ENCODE measurements around the gene OPCML.

Gene OPCML

GRCh38 chr11:132821499-132821898 is 710.8 kb downstream of the OPCML start:
- DNase-seq: no peak

GRCh38 chr11:132821014-132821413 is 711.3 kb downstream of the OPCML start:
- DNase-seq: no peak

GRCh38 chr11:132818951-132819350 is 713.4 kb downstream of the OPCML start:
- no peak for DNase-seq

- no peak for DNase-seq
These were observed 714.9 kb downstream of the OPCML start for GRCh38 chr11:132817387-132817786.

GRCh38 chr11:132814410-132814809 is 717.9 kb downstream of the OPCML start:
- no peak for DNase-seq

- DNase-seq: no peak
These were observed 720.7 kb downstream of the OPCML start for GRCh38 chr11:132811649-132812048.

GRCh38 chr11:132809070-132809469 is 723.2 kb downstream of the OPCML start:
- DNase-seq: no peak

GRCh38 chr11:132804258-132804657 is 728.0 kb downstream of the OPCML start:
- no peak for DNase-seq

- DNase-seq: no peak
These were observed 728.9 kb downstream of the OPCML start for GRCh38 chr11:132803436-132803835.

GRCh38 chr11:132802947-132803346 is 729.4 kb downstream of the OPCML start:
- no peak for DNase-seq

- no peak for DNase-seq
These were observed 738.5 kb downstream of the OPCML start for GRCh38 chr11:132793831-132794230.

- DNase-seq: no peak
These were observed 739.8 kb downstream of the OPCML start for GRCh38 chr11:132792341-132793140.

- DNase-seq: no peak
These were observed 741.3 kb downstream of the OPCML start for GRCh38 chr11:132790971-132791370.

GRCh38 chr11:132790466-132790865 is 741.8 kb downstream of the OPCML start:
- DNase-seq: no peak

GRCh38 chr11:132788816-132789325 is 743.4 kb downstream of the OPCML start:
- no peak for DNase-seq

- DNase-seq: no peak
These were observed 746.4 kb downstream of the OPCML start for GRCh38 chr11:132785878-132786277.

- no peak for DNase-seq
These were observed 747.9 kb downstream of the OPCML start for GRCh38 chr11:132784441-132784840.

GRCh38 chr11:132782102-132782501 is 750.2 kb downstream of the OPCML start:
- DNase-seq: no peak

- DNase-seq: no peak
These were observed 752.3 kb downstream of the OPCML start for GRCh38 chr11:132780046-132780445.

GRCh38 chr11:132779497-132779896 is 752.8 kb downstream of the OPCML start:
- DNase-seq: no peak

- no peak for DNase-seq
These were observed 755.0 kb downstream of the OPCML start for GRCh38 chr11:132777067-132777975.

GRCh38 chr11:132773751-132774150 is 758.5 kb downstream of the OPCML start:
- DNase-seq: no peak

- no peak for DNase-seq
These were observed 759.4 kb downstream of the OPCML start for GRCh38 chr11:132772703-132773545.

Measured in inflammatory macrophage treated with lipopolysaccharide for 4 hours (primary cell).